Astrocyte of the cerebellum (primary cell): ENCODE results near the gene KCNG2.

Source experiments
- DNase-seq: peaks from one replicate; pipeline ENCODE4 v3.0.0-alpha.2; 2011; ENCODE audit warnings: low read depth
- H3K4me3 ChIP-seq: 2 replicates; pipeline ENCODE4 v1.5.1; 2011; ENCODE audit warnings: mild to moderate bottlenecking, low read depth, low read length, moderate library complexity
- CTCF ChIP-seq: IDR thresholded peaks from 2 replicates; pipeline ENCODE4 v1.5.1; 2012; ENCODE audit warnings: low read length, low read depth, moderate library complexity, mild to moderate bottlenecking; ENCODE audit errors: missing control alignments
- in situ Hi-C: cut with HindIII; loops from 2 replicates; pipeline ENCODE4 v1.10.0; 2017; ENCODE audit warnings: low sequenced_read_pairs

KCNG2 gene

GRCh38 chr18:79947054-79947755 lies 149.5 kb downstream of the KCNG2 start:
- in situ Hi-C loops: no loop called here
- no peak for DNase-seq
- H3K4me3 ChIP-seq: no peak overlapping the region
- TF ChIP-seq CTCF: no peak

- in situ Hi-C loops: no loop called here
- H3K4me3 ChIP-seq: no peak overlapping the region
- no peak for DNase-seq
- no peak for TF ChIP-seq CTCF
Measured at GRCh38 chr18:79947881-79948610, 150.3 kb downstream of the KCNG2 start.

- no peak overlapping the region for H3K4me3 ChIP-seq
- in situ Hi-C loops: no loop called here
- no peak for TF ChIP-seq CTCF
- DNase-seq: no peak
Measured at GRCh38 chr18:79948719-79949411, 151.1 kb downstream of the KCNG2 start.
